Activated CD4-positive, CD25-positive, alpha-beta regulatory T cell treated with anti-CD3 and anti-CD28 coated beads, Interleukin-2, amount 50 U/mL, for 72 hours (primary cell): ENCODE data around the gene NRG2.

Experiments
- DNase-seq: peaks from one replicate; pipeline ENCODE4 v3.0.0; 2021

The NRG2 gene

DNA sequence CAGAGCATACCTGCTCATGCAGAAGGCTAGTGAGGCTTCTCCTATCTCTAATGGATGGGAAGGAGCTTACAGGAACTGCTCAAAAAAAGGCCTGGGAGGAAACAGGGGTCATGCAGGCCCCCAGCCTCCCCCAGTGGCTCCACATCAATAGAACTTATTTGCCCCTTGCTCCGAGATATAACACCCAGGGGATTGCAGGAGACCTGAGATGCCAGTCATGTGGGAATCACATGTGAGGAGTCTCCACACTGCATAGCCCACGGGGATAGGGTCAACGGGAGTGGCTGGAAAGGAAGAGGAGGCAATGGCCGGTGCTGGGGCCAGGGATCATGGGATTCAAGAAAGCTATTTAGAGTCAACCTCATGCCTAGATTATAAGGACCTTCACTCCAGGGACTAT, 76.2 kb downstream of the NRG2 start:
- no peak for DNase-seq

GRCh38 chr5:139964994-139965565, 78.0 kb downstream of the NRG2 start:
- DNase-seq, result no peak

GRCh38 chr5:139964266-139964993, 78.7 kb downstream of the NRG2 start:
- no peak for DNase-seq

GRCh38 chr5:139962445-139962844, 80.7 kb downstream of the NRG2 start:
- no peak for DNase-seq

GRCh38 chr5:139961435-139962157, 81.5 kb downstream of the NRG2 start:
- DNase-seq, result no peak

DNA sequence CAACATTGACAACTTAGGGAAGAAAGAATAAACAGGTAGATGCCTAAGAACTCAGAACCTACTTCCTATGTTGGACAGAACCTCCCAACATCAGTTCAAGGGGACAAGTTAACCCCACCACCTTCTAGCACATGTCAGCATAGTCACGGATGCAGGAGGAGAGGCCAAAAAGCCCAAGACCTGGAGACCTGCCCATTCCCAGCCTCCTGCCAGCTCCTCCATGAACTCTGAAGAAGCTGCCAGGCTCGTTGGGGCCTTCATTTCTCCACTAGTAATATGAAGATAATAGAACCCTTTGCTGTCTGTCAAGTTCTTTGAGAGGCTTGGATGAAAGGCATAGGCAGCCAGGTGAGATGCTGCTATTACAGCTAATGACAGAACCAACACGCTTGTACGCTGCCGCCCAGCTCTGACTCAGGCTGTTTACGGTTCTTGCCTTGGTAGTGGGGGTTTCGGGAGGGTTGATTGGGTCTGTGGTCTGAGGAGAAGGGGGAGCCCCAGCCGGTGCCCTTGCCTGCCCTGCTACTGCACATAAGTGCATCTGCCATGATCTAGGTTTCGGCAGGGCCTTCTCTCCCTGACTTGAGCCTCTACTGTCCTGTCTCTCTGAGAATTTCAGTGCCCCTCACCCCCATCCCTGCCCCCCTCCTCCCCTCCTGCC, 82.2 kb downstream of the NRG2 start:
- DNase-seq, result no peak

DNA sequence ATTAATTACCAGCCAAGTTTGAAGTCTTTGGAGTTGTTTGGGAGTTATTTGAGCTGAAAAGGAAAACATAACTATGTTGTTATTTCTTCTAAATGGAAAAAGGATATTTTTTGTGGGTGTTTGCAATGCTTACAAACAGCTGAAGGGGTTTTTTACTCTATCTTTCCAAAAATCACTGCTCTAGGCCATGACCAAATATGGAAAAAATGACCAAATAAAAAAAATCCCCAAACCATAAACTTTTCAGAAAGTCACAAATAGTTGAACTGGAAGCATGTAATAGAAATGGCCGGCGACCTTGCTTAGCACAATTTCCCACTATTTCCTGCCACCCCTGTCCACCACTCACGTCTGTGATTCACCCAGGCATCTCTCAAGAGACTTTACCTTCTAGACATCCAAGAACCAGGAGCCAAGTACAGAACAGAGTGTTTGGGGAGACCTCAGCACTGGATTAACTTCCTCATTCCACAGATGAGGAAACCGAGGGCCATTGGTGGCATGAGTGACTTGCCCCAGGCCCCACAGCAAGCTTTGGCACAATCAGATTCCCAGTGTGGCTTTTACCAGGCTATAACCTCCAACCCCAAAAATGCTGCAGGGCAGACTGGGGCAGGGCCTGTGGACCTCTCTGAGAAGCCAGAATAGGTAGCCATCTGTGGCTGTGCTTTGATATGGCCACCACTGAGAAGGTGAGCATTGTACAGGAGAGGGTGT, 84.5 kb downstream of the NRG2 start:
- no peak for DNase-seq

GRCh38 chr5:139956342-139956741, 86.8 kb downstream of the NRG2 start:
- no peak for DNase-seq

DNA sequence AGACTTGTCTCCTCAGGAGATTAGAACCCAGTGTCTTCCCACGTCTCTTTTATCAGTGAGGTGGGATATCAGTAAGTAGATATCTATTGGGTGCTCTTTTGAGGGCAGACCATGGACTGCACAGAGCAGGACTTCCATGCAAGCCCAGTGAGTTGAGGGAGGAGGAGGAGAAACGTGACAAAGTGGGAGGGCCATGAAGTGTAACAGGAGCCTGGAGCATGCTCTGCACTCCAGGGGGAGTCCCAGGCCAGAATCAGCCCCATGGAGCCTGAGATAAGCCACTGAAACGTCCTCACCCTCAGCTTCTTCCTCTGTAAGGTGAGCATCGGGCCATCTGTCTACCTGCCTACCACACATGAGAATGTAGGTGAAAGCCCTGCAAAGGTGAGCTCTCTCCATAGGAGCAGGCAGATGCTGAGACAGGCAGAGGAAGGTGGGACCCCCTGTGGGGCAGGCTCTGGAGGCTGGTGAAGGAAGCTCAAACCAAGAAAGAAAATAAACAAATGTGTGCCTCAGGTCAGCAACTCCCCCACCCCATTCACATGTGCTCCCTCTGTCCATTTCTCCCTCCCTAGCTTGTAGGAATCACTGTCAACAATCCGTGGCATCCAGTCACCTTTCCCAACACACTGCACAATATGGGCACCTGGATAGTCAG, 87.4 kb downstream of the NRG2 start:
- no peak for DNase-seq

GRCh38 chr5:139955053-139955605, 88.0 kb downstream of the NRG2 start:
- DNase-seq, result no peak

GRCh38 chr5:139954462-139954861, 88.6 kb downstream of the NRG2 start:
- no peak for DNase-seq

- DNase-seq, result no peak
These were observed 89.1 kb downstream of the NRG2 start for GRCh38 chr5:139954022-139954421.

DNA sequence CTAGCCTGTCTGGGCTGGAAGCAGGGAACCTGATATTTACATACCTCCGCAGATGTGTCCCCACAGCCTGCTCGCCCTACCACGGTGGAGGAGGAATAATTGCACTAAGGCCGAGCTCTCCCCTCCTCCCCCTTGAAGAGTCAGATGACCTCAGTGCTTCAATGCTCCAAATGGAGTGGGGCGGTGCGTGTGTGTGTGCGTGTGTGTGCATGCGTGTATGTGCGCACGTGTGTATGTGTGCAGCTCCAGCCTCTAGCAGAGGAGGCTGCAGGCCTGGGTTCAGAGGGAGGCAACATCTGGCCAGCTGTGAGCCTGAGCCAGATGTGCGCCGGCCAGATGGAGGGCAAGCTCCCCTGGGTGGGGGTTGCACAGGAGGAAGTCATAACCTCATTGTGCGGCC, 90.5 kb downstream of the NRG2 start:
- DNase-seq, result no peak

- no peak for DNase-seq
These were observed 91.1 kb downstream of the NRG2 start for GRCh38 chr5:139951983-139952382.

DNA sequence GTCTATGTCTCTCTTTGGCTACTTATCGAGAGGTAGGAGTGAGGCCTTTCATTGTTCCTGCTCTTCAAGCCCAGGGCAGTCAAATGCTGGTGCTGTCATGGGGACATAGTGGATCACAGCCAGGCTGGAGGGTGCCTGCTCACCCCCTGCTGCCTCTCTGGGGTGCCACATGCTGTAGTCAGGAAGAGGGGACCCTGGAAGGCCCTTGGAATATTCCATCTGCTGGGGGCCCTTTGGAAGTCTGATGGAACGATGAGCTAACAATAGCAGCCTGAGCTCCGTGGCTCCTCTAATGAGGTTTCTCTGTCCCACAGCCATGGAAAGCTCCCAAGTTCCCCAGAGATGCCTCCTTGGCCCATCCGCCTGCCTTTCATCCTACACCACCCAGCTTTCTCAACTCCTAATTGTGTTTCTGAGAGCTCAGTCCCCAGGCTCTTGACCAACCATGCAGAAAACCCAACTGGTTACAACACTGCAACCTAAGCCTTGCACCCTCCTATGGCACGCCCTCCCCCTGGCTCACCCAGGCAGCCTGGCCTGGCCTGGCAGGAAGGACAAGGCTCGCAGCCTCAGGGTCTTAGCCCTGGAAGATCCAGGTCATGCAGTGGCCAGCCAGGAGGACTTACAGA, 91.7 kb downstream of the NRG2 start:
- no peak for DNase-seq

- DNase-seq, result no peak
These were observed 92.7 kb downstream of the NRG2 start for GRCh38 chr5:139950436-139950835.

DNA sequence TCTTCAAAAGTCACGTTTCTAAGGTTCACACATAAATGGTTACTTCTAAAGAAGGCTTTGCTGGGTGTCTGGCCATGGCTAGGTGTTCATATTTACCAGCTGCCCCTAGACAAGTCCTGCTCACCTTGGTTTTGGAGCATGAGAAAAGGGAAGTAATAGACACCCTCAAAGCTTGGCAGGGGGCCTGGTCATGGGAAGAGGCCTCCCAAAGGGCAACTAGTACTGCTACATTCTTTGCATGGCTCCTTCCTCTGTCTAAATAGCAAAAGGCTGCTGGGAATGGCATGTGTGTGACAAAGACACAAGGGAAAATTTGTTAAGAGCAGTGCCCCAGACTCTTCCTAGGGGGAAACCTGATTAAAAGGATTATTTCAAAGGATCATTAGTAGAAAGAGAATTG, 93.4 kb downstream of the NRG2 start:
- DNase-seq, result no peak

GRCh38 chr5:139947727-139948126, 95.4 kb downstream of the NRG2 start:
- no peak for DNase-seq

DNA sequence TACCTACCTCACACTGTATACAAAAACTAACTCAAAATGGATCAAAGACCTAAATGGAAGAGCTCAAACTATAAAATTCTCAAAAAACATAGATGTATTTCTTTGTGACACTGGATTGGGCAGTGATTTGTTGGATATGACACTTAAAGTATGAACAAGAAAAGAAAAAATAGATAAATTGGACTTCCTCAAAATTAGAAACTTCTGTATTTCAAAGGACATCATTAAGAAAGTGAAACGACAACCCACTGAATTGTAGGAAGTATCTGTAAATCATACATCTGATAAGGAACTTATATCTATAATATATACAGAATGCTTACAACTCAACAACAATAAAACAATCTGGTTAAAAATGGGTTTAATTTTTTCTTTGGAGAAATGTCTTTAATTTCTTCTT, 96.7 kb downstream of the NRG2 start:
- no peak for DNase-seq

DNA sequence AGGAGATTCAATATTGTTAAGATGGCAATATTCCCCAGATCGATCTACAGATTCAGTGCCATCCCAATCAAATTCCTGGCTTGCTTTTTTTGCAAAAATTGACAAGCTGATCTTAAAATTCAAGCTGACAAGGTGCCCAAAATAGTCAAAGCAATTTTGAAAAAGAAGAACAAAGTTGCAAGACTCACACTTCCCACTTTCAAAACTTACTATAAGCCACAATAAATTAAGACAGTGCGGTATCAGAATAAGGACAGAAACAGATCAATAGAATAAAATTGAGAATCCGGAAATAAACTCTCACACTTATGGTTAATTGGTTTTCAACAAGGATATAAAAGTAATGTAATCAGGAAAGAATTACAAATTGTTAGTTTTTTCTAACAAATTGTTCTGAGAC, 97.1 kb downstream of the NRG2 start:
- no peak for DNase-seq

DNA sequence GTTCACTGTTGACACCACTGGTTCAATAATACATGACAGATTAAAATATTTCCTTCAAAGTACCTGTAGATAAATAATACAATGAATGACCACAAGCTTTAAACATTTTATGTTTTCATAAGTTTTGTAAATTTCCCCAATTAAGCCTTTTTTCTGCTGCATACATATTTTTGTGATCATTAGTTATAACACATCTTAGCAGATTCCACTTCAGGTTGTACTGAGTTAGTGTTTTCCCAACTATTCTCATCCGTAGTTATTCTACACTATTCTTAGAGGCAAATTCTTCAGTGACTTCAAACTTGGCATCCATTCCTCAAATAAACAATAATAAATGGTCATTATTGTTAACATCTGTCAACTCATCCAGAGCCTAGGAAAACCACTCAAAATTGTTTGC, 100.9 kb downstream of the NRG2 start:
- no peak for DNase-seq

DNA sequence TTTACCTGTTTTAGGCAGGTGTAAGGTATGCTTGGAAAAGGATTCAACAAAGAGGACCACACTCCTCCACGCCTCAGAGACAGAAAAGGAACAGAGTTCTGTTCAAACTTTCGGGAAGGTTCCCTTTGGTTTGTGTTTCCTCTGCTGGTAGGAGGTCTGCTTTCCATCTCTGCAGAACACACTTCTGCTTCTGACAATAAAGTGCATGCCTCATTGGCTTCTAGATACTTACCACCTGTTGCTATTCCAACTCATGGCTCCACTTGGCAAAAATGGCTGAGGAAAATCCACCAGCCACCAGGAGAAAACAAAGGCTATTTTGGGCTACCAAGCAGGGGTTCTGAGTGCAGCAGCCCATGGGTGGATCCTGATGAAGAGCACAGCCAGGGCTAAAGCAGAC, 112.7 kb downstream of the NRG2 start:
- no peak for DNase-seq
